Amniotic epithelial cell (primary cell): ENCODE data around the gene HRK.
A peak's percentile ranks its signal among the peaks of the same experiment; 100 is the strongest.
"Not testable (repeated sequence)": the region's sequence is repeated elsewhere in the genome, so short reads cannot be mapped to it uniquely, and the experiment has no call there.

Source experiments
- DNase-seq: peaks from one replicate; pipeline ENCODE4 v3.0.0-alpha.2; 2010; ENCODE audit warnings: low read depth

HRK gene

DNA sequence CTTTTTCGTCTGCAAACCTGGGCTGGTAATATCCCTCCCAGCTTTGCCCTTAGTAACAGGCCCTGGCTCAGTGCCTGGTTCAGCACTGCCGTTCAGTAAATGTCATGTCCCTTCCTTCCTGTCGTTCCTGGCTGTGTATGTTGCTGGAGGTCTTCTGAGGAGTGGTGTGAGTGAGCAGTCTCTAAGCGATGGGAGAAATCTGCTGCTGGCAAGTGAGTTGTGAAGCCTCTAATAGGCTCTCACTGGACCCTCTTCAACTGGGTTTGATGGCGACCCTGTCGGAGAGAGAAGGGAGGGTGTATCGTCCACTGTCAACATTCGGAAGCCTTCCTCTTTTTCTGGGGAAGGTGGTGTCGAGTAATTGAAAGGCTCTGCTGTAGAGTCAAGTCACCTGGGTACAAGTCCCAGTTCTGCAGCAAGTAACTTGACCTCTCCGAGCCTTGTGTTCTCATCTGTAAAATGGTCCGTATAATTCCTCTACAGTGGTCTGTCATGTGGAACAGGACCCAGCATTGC lies 62.8 kb downstream of the HRK start:
- DNase-seq, result peak; percentile 7

DNA sequence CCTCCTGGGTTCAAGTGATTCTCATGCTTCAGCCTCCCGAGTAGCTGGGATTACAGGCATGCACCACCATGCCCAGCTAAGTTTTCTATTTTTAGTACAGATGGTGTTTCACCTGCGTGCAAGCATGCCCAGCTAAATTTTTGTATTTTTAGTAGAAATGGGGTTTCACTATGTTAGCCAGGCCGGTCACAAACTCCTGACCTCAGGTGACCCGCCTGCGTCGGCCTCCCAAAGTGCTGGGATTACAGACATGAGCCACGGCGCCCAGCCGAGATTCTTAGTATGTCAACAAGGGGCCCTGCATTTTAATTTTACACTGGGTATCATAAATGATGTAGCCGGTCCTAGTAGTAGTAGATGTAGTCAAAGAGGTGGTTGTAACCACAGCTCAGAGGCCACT lies 66.5 kb downstream of the HRK start:
- DNase-seq, result not testable (repeated sequence)

- peak; percentile 24 for DNase-seq
Observed at GRCh38 chr12:116813271-116814041, 67.8 kb downstream of the HRK start.

DNA sequence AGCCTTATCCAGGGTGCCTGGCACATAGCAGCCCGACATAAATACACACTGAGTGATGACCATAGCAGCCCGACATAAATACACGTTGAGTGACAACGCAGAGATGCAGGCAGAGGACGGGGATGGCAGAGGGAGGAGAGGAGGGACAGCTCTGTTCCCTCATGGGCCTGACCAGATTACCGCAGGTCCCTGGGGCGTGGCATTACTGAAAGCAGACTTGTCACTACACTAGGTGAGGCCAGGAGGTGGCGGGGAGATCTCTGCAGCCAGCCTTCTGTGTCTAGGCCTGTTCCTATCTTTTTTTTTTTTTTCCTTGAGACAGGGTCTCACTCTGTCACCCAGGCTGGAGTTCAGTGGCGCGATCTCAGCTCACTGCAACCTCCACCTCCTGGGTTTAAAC lies 69.0 kb downstream of the HRK start:
- no peak for DNase-seq

GRCh38 chr12:116808113-116809105 lies 72.8 kb downstream of the HRK start:
- no peak for DNase-seq

DNA sequence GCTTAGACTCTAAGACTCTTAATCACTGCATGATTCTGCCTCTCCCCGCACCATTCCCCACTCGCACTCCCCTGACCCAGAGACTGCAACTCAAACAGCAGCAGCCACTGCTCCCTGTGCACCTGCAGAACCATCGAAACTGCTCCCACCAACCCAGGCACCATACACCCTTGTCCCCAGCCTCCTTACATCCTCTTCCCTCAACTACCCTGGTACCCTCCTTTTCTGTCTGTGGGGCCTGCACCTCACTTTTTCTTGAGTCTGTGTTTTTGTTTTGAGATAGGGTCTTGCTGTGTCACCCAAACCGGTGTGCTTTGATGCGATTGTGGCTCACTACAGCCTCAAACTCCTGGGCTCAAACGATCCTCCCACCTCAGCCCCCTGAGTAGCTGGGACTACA lies 73.7 kb downstream of the HRK start:
- DNase-seq, result no peak

DNA sequence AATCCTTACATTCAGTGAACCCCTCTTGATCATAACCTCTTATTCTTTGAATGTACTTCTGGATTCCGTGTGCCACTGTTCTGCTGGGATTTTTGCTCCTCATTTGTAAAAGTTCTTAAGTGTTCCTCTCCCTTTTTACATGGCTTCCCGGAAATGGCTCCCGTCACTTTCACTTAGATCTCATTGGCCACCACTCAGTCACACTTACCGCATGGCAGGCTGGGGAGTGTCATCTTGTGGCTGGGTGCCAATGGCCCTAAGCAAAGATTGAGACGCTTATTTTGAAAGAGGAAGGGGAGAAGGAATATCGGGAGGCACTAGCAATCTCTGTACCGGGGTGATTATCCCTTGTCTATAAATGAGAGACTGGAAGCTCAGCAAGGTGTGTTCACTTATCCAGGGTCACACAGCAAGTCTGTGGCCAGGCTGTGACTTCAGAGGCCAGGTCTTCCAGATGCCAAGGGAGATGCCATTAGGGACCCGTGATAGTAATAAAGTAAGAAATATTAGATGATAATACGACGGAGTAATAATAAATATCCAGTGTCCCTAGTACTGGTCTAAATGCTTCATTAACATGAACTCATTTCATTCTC lies 74.3 kb downstream of the HRK start:
- no peak for DNase-seq
